C4-2B (cell line): ENCODE results near the gene TGFB1.

ENCODE experiments used
- CTCF ChIP-seq: fragments of 450-650 bp; conservative IDR thresholded peaks from 2 replicates; pipeline ENCODE4 v1.5.1; 2017; ENCODE audit warnings: mild to moderate bottlenecking
- ZFX ChIP-seq: fragments of 450-650 bp; IDR thresholded peaks from 2 replicates; pipeline ENCODE4 v1.6.1; 2017

DNA sequence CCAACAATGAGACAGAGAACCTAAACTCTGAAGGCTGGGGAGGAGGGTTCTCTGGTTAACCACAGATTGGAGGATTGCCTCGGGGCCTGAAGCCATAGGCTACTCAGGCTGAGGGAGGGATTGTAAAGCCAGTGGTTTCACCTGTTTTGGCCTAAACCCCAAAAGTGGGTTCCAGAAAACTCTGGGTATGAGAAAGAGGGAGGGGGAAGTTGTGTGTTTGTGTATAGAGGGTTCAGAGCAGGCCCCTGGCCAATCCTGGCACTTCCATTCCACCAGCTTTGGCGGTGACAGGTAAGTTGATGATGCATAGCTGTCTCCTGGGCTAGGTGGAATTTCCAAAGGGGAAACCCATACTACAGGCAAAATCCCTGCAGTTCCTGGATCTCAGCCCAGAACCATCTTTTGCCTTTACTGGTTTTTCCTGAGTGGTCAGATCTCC, 57.3 kb downstream of the TGFB1 start:
- no peak for TF ChIP-seq CTCF
- TF ChIP-seq ZFX = no peak
